ENCODE results near the gene CRACR2B. TPM values are rescaled to one million over a fixed set of nuclear protein-coding genes. Genes with fewer than 3 reads are reported as not detected.
A peak's percentile ranks its signal among the peaks of the same experiment; 100 is the strongest.

The CRACR2B gene
- 5.6 TPM for total RNA-seq

DNA sequence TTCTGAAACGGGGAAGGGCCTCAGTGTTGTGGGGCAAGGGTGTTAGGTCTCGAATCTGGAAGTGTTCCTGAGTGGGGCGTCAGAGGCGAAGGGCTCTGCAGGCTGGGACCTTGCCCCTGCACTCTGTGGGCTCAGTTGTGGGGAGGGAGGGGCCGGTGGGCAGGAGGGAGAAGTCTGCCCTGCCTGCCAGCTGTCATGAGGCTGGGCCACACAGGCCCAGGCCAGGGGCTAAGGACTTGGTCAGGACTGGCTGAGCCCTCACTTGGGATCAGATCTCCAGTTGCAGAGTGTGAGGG is at the start of gene CRACR2B:
CRACR2B (plus strand) TSS at position 23 of the 296 bp plus-strand sequence. CDS start 689 bp downstream, outside the sequence.
- no peak for DNase-seq

DNA sequence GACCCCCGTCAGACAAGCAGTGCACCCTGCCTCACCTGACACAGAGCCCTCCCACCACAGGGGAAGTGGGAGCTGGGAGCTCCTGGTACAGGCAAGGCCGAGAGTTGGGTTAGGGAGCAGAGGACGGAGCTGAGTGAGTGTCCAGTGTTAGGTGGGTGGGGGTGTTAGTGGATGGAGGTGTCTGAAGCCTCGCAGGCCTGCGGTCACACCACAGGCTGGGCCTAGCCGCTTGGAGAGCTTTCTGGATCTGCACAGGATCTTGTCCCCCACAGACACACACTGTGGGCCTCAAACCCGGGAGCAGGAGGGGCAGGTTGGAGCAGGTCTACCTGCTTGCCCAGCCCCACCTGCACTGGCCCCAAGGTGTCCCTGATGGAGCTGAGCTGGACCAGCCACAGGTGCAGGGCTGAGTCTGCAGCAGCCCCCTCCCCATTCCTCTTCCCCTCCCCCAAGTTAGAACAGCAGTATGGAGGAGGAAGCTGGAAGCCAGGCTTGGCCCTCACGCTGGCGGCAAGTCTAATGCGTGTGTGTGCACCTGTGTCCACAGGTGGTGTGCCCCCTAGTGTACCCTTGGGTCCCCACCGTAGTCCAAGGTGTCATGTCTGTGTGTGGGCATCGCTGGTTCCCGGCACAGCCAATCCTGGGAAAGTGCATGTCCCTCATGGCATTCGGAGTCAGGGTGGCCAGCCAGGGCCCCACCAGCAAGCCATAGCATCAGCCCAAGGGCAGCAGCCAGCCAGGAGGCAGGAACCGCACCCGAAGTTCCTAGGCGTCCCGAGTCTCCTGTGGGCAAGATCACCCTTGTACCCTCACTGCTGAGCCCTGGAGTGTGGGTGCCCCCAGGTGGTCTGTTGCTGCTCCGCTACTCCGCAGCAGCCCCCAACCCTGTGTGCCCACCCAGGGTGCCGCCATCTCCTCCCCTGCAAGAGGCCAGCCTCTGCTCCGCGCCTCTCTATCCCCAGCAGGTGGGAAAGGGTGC is 48.5 kb upstream of the CRACR2B start:
- no peak for DNase-seq

DNA sequence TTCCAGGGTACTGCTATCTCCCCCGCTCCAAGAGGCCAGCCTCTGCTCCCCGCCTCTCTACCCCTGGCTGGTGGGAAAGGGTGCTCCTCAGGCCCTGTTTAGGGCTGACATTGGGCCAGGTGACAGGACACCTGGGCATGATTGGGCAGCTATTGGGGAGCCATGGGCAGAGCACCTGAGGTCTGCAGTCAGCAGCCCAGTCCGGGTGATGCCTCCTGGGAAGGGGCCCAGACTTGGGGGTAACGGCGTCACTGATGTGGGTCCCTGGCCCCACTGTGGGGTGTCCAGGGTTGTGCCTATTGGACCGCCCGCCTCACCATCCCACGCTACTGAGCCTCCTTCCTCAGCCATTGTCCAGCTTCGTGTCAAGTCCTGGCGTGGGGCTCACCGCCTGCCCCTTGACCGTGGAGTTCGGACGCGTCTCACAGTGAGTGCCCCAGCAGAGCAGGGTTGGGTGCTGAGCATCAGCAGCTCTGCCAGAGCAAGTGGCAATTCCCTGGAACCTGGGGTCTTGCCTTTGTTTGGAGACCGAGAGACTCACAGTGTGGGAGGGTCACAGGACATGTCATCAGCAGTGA is 47.7 kb upstream of the CRACR2B start:
- DNase-seq, result no peak

DNA sequence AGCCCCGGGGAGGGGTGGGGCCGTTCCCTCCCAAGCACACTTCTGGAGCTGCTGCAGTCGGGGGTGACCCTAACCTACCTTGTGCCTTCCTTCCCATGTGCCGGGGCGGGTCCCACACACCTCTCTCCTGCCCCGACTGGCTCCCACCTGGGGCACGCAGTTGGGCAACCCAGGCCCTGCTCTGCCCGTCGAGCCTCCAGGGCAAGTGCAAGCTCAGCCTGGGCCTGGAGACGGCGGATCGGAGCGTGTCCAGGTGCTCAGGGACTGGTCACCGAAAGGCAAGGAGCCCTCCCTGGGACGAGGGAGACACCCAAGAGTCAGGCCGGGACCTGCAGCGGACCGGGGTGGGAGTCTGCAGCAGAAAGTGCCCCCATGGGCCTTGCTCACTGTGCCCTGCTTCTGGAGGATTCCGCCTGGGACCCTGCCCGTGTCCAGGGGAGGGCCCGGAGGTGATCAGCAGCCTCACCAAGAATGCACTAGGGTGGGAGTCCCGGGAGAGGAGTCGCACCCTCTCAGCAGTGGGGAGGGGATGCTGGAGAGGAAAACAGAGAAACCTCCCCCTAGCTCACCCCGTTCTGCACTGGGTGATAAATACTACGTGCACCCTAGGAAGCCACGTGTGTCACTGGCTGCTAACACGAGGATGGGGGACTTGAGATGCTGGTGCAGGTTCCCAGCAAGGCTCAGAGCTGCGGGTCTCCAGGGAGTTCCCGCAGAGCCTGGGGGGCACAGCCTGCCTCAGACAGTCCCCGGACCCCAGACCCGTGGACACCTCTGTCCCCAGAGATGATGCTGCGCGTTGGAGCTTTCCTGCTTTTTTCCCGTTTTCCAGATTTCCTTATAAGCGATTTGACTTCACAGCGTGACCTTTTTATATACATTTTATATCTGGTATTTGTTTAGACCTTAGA is 45.2 kb upstream of the CRACR2B start:
- no peak for DNase-seq

DNA sequence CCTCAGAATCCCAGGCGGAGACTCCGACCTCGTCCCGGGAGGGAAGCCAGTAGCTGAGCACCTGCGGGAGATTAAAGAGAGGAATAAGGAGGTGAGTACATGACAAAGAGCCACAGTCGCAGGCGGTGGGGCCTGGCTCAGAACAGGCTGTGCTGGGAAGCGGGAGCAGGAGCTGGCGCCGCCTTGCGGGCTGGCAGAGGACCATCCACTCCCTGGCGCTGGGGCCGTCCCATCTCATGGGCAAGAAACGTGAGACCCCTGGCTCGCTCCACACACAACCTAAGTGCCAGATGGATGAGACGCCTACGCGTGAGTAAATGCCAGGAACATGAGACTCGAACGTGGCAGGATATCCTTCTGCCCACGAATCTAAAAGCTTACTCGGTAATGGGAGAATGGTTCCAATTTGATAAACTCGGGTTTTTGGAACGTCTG is 44.1 kb upstream of the CRACR2B start:
- DNase-seq, result peak; percentile 11

DNA sequence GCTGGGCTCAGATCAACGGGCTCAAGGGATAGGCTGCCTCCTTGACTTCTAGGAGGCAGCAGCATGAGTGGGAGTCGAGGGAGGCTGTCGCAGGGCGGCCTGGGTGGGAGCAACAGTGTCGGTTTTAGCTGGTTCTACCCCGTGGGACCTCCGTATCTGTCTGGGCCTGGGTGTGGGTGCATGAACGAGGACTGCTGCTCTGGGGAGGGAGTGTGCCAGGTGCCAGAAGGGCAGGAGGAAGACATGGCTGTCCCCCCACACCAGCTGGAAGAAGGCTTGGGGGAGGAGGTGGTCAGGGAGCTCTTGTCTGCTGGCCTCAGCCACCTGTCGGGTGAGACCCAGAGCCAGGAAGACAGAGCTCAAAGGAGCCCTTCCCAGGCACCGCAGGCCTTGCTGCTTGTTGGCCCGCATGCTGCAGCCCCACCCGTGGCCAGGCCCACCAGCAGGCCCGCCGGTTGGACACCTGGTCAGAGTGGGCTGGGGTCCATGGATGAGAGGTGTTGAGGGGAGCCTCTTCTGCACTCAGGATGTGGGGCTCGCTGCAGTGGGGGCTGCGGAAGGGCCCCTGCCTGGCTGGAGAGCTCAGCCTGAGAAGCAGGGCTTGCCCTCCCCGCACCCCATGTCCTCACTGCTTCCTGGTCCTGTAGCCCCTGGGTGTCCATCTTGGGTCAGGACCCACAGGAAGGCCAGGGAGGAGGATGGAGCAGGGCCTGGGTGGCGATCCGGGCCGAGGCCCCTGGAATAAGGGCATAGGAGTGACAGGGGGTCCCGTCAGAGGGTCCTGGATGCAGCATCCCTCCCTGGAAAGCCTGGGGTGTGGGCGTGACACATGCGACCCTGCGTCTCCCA is 41.3 kb upstream of the CRACR2B start:
- DNase-seq, result no peak

DNA sequence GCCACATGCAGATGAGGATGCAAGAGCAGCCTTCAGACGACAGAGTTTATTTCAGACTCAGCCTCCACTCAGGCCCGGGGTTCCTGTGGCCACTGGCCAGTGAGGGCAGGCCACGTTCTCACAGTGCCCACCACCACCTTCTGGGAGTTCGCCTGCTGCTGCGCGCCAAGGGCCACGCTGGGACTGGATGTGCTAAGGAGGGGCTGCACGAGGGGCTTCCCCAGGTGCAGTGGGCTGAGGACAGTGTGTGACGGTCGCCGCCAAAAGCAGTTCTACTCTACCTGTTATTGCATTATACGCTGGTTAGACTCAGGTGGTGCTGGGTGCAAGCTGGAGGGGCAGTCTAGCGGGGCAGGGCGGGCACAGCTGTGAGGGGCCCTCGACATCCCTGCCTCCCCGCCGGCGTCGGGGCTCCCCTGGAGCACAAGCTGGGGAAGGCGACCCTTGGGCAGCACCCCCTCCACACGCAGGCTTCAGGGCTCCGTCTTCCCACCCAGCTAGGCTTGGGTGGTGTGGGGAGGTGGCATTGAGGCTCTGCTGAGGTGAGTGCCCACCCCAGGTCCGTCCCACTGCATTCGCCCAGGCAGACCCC is 40.5 kb upstream of the CRACR2B start:
- no peak for DNase-seq

DNA sequence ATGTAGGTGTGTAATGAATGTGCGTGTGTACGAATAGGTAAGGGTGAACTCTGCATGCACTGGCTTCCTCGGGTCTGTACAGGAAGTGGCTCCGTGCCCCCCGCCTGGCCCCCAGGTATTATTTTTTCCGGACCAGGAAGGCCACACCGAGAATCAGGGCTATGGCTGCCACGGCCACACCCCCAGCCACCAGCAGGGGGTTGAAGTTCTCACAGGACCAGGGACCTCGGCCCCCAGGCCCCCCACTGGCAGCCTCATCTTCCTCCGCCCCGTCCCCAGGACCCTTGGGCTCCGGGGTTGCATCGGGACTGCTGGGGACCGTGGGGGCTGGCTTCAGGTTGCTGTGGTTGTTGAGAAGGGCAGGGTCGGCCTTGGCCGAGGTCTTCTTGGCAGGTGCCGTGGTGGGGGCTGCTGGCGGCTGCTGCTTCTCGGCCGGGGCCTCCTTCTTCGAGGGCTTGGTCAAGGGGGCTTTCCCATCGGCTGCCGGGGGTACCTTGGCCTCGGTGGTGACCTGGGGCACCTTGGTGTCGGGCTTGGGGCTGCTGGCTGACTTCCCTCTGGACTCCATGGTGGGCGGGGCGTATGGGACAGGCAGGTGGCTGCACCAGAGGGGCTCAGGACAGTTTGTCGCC is 39.6 kb upstream of the CRACR2B start:
- DNase-seq, result no peak

DNA sequence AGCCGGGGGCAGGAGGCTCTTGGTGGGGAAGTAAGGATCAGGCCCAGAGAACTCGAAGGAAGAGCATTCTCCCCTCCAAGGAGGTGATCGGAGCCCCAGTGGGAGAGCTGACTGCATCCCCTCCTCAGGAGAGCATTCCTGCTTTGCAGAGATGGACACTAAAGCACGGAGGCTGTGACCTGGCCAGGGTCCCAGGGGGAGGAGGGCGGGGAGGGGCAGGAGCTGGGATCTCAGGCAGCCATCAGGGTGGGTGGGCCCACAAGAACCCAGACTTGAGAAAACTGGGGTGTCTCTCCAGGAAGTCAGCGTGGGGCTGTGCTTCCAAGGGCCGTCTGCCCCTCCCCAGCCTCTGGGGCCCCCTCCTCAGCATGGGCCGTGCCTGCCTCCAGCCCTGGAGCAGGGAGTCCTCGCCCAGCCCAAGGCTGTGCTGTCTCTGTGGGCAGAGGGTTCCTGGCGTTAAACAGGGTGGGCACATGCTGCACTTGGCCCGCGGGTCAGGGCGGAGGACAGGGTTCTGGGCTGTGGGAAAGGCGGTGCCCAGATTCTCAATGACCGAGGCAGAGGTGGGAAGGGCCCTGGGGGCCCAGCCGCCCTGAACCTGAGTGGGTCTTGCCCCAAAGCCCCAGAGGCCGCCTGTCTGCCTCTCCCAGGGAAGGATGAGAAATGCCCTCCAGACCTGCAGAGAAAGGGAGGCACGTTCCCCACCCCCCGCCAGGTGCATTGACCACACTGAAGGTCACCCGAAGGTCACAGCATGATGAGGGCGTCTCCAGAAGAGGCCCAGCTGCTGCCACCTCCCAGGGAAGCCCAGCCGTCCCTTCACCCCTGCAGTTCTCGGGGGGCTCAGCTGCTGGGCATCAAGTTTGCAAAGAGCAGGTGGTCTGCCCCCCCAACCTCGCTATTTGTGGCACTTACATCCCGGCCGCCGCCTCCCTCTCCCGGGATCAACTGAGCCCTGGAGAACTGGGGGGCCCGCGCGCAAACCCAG is 38.5 kb upstream of the CRACR2B start:
- no peak for DNase-seq

DNA sequence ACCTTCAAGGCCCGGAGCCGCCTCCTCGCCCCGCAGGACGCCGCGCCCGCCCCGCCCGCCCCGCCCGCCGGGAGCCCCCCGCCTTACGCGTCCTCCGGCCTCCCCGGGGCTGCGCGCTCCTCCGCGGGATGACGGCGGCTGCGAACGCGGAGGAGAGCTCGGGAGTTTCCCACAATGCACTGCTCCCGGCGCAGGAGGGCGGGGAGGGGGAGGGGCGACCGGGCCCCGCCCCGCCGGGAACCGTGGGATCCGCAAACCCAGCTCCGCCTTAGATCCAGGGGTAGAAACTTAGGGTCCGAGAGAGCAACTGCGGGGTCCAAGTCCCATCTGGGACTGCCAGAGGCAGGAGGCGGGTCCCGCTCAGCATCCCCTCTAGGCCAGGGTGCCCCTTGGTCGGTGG is 37.8 kb upstream of the CRACR2B start, which contains the start of gene CEND1:
CEND1 (minus strand) TSS at position 148 of the 400 bp plus-strand sequence. CDS start 1,514 bp downstream, outside the sequence.
- DNase-seq, result no peak

DNA sequence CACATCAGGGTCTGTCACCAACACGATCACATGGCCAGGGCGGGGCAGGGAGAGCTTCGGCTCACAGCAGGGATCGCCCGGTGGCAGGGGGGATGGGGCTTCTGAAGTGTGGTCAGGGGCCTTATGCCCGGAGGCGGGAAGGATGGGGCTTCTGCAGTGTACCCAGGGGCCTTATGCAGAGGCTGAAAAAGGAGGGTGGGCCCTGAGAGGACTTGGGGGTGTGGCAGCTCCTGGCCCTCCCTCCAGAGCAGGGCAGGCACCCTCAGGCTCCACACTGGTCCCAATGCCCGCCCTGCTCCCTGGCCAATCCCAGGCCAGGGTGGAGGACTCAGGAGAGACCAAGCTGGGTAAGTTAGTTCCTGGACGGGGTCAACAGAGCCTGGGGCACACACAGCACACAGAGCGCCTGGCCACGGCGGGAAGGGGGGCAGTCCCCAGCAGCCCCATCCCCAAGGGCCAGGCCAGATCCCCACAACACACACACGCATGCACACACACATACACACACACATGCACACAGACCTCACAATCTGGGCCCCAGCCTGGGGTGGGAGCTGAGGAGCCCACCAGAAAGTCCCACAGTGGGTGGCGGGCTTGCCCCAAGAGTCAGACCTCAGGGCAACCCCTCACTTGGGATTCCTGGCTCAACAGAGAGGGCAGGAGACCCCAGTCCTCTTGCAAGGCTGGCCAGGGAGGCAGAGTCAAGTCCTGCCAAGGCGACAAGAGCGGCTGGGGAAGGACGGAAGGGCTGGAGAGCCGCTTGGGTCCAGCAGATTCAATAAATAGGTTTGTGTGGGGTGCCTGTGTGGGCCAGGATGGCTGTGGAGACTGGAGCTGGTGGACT is 36.8 kb upstream of the CRACR2B start:
- DNase-seq, result no peak

DNA sequence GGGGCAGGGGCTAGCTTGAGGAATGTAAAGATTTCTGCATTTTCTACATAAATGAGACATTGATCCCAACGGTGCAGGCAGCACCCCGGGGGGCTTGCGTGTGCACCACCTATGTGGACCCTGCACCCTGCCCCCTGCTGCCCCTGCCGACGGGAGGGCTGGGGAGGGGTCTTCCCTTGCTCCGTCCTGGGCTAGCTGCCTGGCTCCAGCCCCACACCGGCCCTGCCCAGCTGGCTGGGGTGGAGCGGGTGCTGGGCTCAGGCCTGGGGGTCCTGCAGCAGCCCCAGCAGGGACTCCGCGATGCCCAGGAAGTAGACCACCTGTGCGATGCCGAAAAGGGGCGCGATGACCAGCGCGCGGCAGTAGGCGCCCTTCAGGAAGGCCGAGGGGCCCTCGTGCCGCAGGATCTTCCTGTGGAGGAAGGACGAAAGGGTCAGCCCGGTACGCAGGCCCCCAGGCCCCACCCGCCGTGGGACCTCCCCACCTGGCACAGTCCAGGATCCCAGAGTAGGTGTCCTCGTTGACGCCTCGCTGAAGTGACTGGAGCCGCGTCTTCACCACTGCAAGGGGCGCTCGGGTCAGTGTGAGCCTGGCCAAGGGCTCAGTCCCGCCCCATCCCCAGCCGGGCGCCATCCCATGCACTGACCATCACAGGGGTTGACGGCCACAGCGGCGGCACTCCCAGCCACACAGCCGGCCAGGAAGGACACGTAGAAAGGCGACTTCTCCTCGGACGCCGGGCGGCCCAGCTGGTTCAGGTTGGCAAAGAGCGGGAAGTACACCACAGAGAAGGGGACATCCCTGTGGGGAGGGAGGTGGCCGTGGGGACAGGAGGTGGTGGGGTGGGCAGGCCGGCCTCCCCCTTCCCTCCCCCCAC is 35.8 kb upstream of the CRACR2B start:
- DNase-seq, result no peak

DNA sequence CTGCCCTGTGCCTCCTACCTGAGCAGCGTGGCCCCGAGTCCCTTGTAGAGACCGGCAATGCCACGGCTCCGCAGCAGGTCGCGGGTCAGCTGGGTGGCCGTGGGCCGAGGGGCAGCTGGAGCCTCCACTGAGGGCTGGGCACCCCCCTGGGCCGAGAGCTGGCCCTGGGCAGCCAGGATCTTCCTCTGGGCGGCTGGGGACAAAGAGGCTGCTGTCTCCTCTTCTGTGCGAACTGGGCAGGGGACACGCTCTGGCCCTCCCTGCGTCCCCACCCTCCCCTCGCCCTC is 35.2 kb upstream of the CRACR2B start:
- DNase-seq, result no peak

DNA sequence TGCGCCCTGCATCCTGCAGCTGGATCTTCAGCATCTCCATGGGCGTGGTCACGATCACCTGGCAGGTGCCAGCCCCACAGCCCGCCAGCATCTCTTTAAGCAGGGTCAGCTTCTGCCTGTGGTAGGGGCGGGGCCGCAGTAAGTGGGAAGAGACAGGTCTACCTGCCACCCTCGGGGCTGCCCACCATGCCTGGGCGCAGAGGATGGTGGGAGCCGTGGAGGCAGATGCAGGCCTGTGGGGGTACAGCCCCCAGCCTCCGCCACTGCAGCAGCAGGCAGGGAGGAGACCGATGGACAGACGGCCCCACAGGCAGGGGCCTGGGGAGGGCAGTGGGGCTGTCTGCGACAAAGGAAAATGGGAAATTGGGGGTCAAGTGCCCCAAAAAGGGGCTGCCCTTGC is 34.8 kb upstream of the CRACR2B start:
- DNase-seq, result no peak

DNA sequence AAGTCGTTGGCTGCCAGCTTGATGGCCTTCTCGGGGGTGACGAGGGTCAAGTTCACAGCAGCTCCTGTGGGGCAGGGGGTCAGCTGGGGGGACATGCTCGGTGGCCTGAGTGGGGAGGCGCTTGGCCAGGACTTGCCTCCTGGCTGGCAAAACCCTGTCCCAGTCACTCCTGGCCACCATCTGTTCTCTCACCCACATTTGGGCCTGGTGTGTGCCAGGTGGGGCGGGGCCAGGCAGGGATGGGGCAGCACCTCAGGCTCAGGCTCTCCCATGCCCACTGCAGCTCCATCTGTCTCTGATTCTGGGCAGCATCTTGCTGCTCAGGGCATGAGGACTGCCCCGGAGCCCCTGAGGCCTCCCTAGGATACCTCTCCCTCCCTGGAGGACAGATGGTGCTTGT is 34.2 kb upstream of the CRACR2B start:
- no peak for DNase-seq

DNA sequence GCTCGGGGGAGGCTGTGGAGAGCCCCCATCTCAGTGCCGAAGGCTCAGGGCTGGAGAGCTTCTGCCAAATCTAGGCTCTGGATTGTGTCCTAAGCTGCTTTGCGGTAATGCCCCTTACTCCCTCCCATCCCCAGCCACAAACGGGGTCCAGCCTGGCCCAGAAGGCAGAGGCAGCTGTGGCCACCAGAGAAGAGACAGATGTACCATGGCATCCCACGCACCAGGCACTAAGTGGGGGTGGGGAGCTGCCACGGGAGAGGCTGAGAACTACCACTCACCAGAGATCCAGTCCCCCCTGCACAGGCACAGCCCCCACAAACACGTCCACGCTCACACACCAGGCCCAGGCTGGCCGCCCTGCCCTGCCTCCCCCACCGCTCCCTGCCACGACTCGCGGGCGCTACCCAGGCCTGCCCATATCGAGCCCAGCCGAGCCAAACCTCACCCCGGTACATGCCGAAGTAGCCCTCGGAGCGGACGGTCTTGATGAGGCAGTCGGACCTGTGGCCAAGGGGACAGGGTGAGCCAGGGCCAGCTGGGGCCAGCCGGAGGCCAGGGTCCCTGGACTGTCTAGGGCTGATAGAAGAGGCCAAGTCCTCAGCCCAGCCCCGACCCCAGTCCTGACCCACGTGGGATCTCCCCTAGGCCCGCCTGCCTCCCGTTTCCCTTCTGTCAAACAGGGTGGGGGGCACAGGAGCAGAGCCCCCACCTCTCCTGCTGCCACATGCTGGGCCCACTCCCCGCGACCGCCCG is 33.5 kb upstream of the CRACR2B start:
- DNase-seq, result no peak
